CD4-positive, alpha-beta T cell treated with Interleukin-2 at 100 ng/mL for 4 hours (primary cell): ENCODE results near the gene PRRC2B.
"Not testable (repeated sequence)": the region's sequence is repeated elsewhere in the genome, so short reads cannot be mapped to it uniquely, and the experiment has no call there.

Experiments
- DNase-seq: peaks from one replicate; pipeline ENCODE4 v3.0.0-alpha.2; 2020; ENCODE audit warnings: low spot score

The PRRC2B gene

GRCh38 chr9:131387394-131387793, 6.5 kb upstream of the PRRC2B start:
- no peak for DNase-seq

- no peak for DNase-seq
Observed at GRCh38 chr9:131391020-131391419, 2.9 kb upstream of the PRRC2B start.

GRCh38 chr9:131391504-131391903, 2.4 kb upstream of the PRRC2B start:
- no peak for DNase-seq

- peak; percentile 37 for DNase-seq
Observed at GRCh38 chr9:131394464-131395156, 724 bp downstream of the PRRC2B start.

GRCh38 chr9:131395157-131396098, 1.5 kb downstream of the PRRC2B start:
- DNase-seq = peak; percentile 87

GRCh38 chr9:131396099-131396479, 2.2 kb downstream of the PRRC2B start:
- DNase-seq = not testable (repeated sequence)

GRCh38 chr9:131396626-131397025, 2.7 kb downstream of the PRRC2B start:
- DNase-seq = no peak

GRCh38 chr9:131397100-131397790, 3.4 kb downstream of the PRRC2B start:
- DNase-seq = no peak

GRCh38 chr9:131398204-131398603, 4.3 kb downstream of the PRRC2B start:
- peak; percentile 75 for DNase-seq

GRCh38 chr9:131399972-131400371, 6.1 kb downstream of the PRRC2B start:
- DNase-seq = no peak

GRCh38 chr9:131400627-131401026, 6.7 kb downstream of the PRRC2B start:
- no peak for DNase-seq

- no peak for DNase-seq
Observed at GRCh38 chr9:131402073-131402472, 8.2 kb downstream of the PRRC2B start.

GRCh38 chr9:131402738-131403492, 9.0 kb downstream of the PRRC2B start:
- no peak for DNase-seq

GRCh38 chr9:131403493-131403773, 9.5 kb downstream of the PRRC2B start:
- DNase-seq = no peak

- DNase-seq = no peak
Observed at GRCh38 chr9:131404581-131404980, 10.7 kb downstream of the PRRC2B start.

- DNase-seq = no peak
Observed at GRCh38 chr9:131404987-131405386, 11.1 kb downstream of the PRRC2B start.

- peak; percentile 31 for DNase-seq
Observed at GRCh38 chr9:131405428-131405827, 11.5 kb downstream of the PRRC2B start.

GRCh38 chr9:131405858-131406537, 12.1 kb downstream of the PRRC2B start:
- DNase-seq = no peak

GRCh38 chr9:131406563-131407436, 12.9 kb downstream of the PRRC2B start:
- DNase-seq = peak; percentile 31

- DNase-seq = peak; percentile 63
Observed at GRCh38 chr9:131407717-131408195, 13.9 kb downstream of the PRRC2B start.
